Tibial artery (tissue), 4 donors: ENCODE measurements around the gene ADAMTS17.

ENCODE experiments used
- DNase-seq, 2 donors: peaks; one replicate each; pipeline ENCODE4 v3.0.0-alpha.2; 2019
- H3K27ac ChIP-seq, 2 donors: fragments of 200-600 bp; sonication (generic) in 1 of 2; 1 replicate in 1 of 2; 2 replicates in 1 of 2; pipeline ENCODE4 v1.5.1; 2018 to 2019; ENCODE audit warnings: mild to moderate bottlenecking in 1 of 2
- H3K27me3 ChIP-seq, 2 donors: fragments of 200-600 bp; sonication (generic) in 1 of 2; one replicate each; pipeline versions ENCODE4 v1.5.1 to v1.6.0; 2016 to 2019
- H3K36me3 ChIP-seq, 3 donors: fragments of 200-600 bp; sonication (generic) in 2 of 3; one replicate each; pipeline ENCODE4 v1.5.1; 2016 to 2019; ENCODE audit warnings: mild to moderate bottlenecking in 2 of 3
- H3K4me1 ChIP-seq, 4 donors: fragments of 200-600 bp; sonication (generic) in 2 of 4; 1 replicate in 3 of 4; 2 replicates in 1 of 4; pipeline ENCODE4 v1.5.1; 2016 to 2019
- H3K4me3 ChIP-seq, 2 donors: fragments of 200-600 bp; sonication (generic) in 1 of 2; 1 replicate in 1 of 2; 2 replicates in 1 of 2; pipeline ENCODE4 v1.5.1; 2018 to 2019; ENCODE audit warnings: mild to moderate bottlenecking in 2 of 2
- H3K9me3 ChIP-seq, 3 donors: fragments of 200-600 bp; sonication (generic) in 1 of 3; one replicate each; pipeline ENCODE4 v1.5.1; 2016 to 2019
- CTCF ChIP-seq, 2 experiments: fragments of 200-600 bp in 1 of 2; fragments of 450-650 bp in 1 of 2; IDR thresholded peaks; one replicate each; pipeline ENCODE4 v1.5.1; 2017 to 2019; ENCODE audit warnings: antibody characterized with exemption in 2 of 2, mild to moderate bottlenecking in 1 of 2, moderate library complexity in 1 of 2
- intact Hi-C: fragments of 100-400 bp; cut with DNase I; formaldehyde crosslinking; loops from one replicate; pipeline ENCODE4 v1.15.0; 2023; ENCODE audit warnings: low total_unique reads

The ADAMTS17 gene

GRCh38 chr15:100036015-100036414, 305.8 kb downstream of the ADAMTS17 start:
- Histone ChIP-seq H3K27ac (no peak overlapping the region), H3K4me3 (no peak overlapping the region), H3K9me3 (no peaks in the 10 kb centered on the region), H3K4me1 (peaks cover 0 to 40% (median 26%) of the 10 kb centered on the region in 4 donors), H3K36me3 (no peaks in the 10 kb centered on the region), H3K27me3 (no peaks in the 10 kb centered on the region)
- DNase-seq, result no peak
- TF ChIP-seq CTCF (IDR thresholded peaks at IDR 0.05), result no peak
- intact Hi-C loops, result no loop called here

GRCh38 chr15:100034191-100034590, 307.6 kb downstream of the ADAMTS17 start:
- H3K9me3 ChIP-seq, result no peaks in the 10 kb centered on the region
- H3K27me3 ChIP-seq, result no peaks in the 10 kb centered on the region
- no peak overlapping the region for H3K27ac ChIP-seq
- H3K4me3 ChIP-seq, result no peak overlapping the region
- H3K4me1 ChIP-seq, result peaks cover 0 to 54% (median 34%) of the 10 kb centered on the region in 4 donors
- no peak for TF ChIP-seq CTCF (IDR thresholded peaks at IDR 0.05)
- intact Hi-C loops, result no loop called here
- peak in 1 of 2 donors; percentile 25 for DNase-seq
- no peaks in the 10 kb centered on the region for H3K36me3 ChIP-seq

GRCh38 chr15:100033140-100033857, 308.5 kb downstream of the ADAMTS17 start:
- H3K4me1 ChIP-seq, result peaks cover 0 to 63% (median 41%) of the 10 kb centered on the region in 4 donors
- H3K27me3 ChIP-seq, result no peaks in the 10 kb centered on the region
- no peaks in the 10 kb centered on the region for H3K36me3 ChIP-seq
- H3K27ac ChIP-seq, result peak overlapping the region; percentile 62 to 71
- peak in 1 of 2 donors; percentile 62 for DNase-seq
- no peak overlapping the region for H3K4me3 ChIP-seq
- no peaks in the 10 kb centered on the region for H3K9me3 ChIP-seq
- intact Hi-C loops, result no loop called here
- no peak for TF ChIP-seq CTCF (IDR thresholded peaks at IDR 0.05)

- intact Hi-C loops, result no loop called here
- no peak overlapping the region for H3K4me3 ChIP-seq
Observed at GRCh38 chr15:100032358-100033085, 309.3 kb downstream of the ADAMTS17 start.

More at GRCh38 chr15:100032358-100033085, 309.3 kb downstream of the ADAMTS17 start:
- Histone ChIP-seq H3K27me3 (no peaks in the 10 kb centered on the region), H3K9me3 (peaks cover 0 to under 1% (median 0%) of the 10 kb centered on the region in 3 donors), H3K36me3 (no peaks in the 10 kb centered on the region), H3K4me1 (peaks cover 0 to 68% (median 46%) of the 10 kb centered on the region in 4 donors), H3K27ac (peak overlapping the region; percentile 62 to 71)
- no peak for TF ChIP-seq CTCF (IDR thresholded peaks at IDR 0.05)
- peak in 1 of 2 donors; percentile 37 for DNase-seq
